ENCODE results near the gene CLDND1.
A peak's percentile ranks its signal among the peaks of the same experiment; 100 is the strongest.

Gene CLDND1

GRCh38 chr3:98551754-98552153 is 29.1 kb upstream of the CLDND1 start:
- no peak for DNase-seq (ENCODE audit: low spot score)

DNA sequence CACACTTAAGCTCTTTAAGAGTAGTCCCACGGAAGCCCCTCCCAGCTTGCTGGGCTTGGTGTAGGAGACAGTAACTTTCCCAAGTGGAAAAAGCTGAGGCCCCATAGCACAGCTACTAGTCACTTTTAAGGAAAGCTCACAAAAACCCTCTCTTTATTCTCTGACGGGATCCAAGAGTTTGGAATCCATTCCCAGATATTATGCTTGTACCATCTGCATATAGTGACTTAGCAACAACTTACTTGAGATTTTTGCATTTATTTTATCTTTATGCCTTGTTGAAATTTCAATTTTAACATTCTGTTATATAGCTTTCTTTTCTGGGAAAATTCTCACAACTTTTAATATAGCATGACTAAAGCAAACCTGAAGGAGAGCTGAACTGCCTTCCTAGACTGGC is 28.5 kb upstream of the CLDND1 start:
- DNase-seq (ENCODE audit: low spot score): no peak

GRCh38 chr3:98550833-98551232 is 28.1 kb upstream of the CLDND1 start:
- DNase-seq (ENCODE audit: low spot score): no peak

GRCh38 chr3:98548544-98548943 is 25.8 kb upstream of the CLDND1 start:
- no peak for DNase-seq (ENCODE audit: low spot score)

DNA sequence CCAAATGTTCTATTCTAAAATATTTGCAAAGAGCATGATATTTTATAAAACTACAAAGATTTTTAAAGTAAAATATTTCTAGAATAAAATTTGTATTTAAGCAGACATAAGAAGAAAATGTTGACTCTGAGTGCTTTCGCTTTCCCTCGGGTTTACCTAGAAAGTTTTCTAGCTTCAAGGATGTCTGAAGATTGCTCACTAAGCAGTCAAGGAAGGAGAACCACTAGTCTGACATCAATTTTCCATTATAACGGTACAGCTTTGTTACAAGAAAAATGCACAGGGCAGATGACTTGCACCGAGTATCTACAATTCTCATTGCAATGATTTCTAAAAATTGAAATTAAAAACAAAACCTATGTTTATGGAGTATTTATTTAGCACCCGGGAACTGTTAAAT is 23.2 kb upstream of the CLDND1 start:
- no peak for DNase-seq (ENCODE audit: low spot score)

DNA sequence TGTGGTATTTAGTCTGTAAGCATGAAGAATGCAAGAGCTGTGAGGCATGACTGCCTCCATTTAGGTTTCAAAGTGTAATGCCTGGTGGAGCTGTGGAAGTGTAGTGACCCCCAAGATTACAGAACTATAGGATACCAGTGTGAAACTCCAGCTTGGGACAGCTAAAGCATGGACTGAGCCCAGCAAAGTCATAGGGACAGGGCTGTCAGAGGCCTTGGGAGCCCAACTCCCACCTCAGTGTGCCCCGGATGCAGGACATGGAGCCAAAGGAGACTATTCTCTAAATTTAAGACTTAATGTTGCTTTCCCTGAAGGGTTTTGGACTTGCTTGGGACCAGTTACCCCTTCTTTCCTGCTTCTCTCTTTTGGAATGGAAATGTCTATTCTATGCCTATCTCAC is 19.9 kb upstream of the CLDND1 start:
- DNase-seq (ENCODE audit: low spot score): no peak

GRCh38 chr3:98541695-98542094 is 19.0 kb upstream of the CLDND1 start:
- no peak for DNase-seq (ENCODE audit: low spot score)

DNA sequence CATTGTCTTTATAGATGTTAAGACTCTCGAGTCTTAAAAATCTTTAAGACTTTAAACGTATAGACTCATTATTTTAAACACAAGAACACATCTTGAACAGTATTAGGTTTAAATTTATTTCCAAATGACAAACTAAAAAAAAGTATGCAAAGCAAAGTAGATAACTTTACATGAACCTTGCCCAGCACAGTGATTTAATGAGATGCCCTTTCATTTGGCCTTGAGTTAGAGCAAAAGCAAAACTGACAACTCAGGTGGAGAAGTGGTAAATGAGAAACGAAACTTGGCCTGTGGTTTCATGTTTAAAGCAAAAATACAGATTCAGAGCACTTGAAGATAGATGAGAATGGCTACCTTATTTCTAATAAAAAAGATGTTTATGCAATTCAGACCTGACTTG is 17.6 kb upstream of the CLDND1 start:
- no peak for DNase-seq (ENCODE audit: low spot score)

DNA sequence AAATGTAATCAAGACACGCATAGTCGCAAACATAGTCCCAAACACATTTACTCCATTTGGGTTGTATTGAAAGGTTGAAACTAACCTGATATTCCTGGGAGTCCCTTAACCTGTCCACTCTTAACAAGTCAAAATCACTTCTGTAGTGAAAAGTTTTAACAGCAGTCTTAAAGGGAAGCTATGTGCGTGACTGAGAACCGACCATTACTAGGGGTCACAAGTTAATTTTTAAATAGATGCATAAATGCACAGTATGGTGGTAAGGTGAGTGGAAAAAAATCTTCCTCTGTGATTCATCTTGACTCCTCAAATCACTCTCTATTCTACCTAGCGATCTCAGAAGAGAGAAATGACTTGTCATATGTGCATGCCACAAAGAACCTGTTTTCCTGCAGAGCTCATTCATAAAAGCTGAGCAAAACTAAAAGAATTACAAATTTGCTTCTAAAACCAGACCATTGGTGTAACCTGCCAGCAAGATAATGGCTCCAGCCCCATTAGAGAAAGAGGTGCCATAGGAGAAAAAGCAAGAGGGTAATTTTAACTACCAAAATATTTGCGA is 13.8 kb upstream of the CLDND1 start:
- no peak for DNase-seq (ENCODE audit: low spot score)

DNA sequence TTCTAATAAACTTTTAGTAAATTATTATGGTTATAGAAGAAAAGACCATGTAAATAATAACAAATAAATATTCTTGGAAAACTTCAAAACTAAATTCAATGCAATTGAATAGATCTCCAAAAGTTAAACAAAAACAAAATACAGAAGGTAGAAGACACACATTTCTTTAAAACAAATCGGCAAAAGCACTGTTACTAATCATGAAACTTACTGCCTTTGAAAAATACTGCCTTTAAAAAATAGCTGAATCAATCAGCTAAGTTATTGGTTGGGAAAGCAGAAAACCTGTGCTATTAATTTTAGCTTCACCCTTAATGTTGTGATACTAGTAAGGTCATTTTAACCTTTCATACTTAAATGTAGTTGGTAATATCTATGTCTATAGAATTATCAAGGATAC is 12.0 kb upstream of the CLDND1 start:
- no peak for DNase-seq (ENCODE audit: low spot score)

DNA sequence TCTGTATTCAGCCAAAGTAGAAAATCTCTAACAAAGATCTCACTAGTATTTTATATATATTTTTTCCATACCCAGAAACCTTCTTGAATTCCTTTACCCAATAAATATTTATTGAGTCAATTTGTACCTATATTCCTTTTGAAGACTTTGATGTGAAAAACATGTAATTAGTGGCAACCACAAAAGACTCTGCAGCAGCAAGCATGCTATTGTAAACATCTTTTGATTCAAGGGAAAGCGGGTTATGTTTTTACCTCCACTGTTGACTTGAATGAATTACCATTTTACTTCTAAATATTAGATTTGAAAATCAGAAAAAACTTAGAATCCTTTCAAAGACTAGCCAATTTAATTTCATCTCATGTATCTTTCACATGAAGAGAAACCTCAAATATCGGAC is 11.5 kb upstream of the CLDND1 start:
- no peak for DNase-seq (ENCODE audit: low spot score)

DNA sequence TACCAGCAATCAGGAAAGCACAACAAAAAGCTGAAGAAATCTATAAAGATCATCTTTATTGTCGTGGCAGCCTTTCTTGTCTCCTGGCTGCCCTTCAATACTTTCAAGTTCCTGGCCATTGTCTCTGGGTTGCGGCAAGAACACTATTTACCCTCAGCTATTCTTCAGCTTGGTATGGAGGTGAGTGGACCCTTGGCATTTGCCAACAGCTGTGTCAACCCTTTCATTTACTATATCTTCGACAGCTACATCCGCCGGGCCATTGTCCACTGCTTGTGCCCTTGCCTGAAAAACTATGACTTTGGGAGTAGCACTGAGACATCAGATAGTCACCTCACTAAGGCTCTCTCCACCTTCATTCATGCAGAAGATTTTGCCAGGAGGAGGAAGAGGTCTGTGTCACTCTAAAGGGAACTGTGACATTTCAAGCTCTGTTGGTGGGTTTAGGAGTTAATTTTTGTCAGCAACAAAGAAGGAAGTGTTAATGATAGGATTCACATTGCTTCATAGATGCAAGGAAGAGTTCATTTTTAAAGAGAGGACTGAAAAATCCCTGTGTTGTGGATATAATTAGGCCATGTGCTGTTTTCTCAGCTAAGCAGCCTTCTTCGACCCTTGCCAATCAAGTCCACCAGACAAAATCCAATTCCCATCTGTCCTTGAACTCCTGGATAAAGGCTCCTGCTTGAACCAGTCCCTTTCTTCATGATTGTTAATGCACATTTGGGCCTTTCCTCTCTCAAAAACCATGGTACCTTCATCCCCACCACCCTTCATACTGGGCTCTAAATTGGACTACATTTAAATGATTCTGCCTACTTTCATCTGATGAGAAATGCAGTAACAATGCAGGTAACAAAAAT is 10.2 kb upstream of the CLDND1 start:
- no peak for DNase-seq (ENCODE audit: low spot score)

DNA sequence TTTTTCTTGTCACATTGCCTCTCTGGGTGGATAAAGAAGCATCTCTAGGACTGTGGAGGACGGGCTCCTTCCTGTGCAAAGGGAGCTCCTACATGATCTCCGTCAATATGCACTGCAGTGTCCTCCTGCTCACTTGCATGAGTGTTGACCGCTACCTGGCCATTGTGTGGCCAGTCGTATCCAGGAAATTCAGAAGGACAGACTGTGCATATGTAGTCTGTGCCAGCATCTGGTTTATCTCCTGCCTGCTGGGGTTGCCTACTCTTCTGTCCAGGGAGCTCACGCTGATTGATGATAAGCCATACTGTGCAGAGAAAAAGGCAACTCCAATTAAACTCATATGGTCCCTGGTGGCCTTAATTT is 9.6 kb upstream of the CLDND1 start:
- DNase-seq (ENCODE audit: low spot score): no peak

DNA sequence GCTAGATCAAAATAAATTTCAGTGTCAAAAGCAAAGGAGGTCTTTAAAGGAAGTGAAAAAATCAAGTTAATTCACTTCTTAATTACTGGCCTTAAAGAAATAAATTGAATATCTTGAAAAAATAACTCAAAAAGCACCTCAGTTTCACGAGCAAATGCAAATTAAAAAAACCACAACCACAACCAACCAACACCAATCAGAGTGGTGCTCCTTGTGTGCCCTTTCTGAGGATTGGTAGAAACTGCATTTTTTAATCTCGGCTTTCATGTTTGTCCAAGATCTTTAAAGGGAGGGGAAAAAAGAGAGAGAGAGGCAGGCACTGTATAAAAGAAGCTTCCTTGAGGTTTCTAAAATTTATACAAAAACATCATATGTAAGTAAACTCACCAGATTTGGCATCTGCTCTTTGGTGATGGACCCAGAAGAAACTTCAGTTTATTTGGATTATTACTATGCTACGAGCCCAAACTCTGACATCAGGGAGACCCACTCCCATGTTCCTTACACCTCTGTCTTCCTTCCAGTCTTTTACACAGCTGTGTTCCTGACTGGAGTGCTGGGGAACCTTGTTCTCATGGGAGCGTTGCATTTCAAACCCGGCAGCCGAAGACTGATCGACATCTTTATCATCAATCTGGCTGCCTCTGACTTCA is 9.0 kb upstream of the CLDND1 start, which contains the start of gene GPR15:
TSS of gene GPR15 (plus strand) at position 357 of the 653 bp plus-strand sequence. CDS start at position 413, 56 bp downstream.
- no peak for DNase-seq (ENCODE audit: low spot score)

- DNase-seq (ENCODE audit: low spot score): no peak
These were observed 8.0 kb upstream of the CLDND1 start for GRCh38 chr3:98530676-98531075.

DNA sequence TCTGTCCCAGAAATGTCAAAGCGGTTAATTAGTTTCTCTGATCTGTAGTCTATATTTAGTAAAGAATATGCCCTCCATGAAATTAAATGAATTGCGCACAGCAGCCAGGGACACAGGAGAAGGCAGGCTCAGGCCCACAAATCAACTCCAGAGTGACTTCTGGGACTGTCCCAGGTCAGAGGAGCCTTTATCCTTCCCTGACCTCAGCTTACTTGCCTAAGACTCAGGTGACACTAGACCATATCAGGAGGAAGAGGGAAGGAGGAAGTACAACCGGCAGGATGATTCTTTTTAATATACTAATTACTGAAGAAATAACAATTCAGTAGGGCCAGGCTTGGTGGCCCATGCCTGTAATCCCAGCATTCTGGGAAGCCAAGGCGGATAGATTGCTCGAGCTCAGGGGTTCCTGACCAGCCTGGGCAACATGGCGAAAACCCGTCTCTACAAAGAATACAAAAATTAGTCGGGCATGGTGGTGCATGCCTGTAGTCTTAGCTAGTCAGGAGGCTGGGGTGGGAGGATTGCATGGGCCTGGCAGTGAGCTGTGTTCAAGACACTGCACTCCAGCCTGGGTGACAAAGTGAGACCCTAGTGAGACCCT is 7.3 kb upstream of the CLDND1 start:
- DNase-seq (ENCODE audit: low spot score): no peak

GRCh38 chr3:98528474-98529346 is 6.0 kb upstream of the CLDND1 start:
- no peak for DNase-seq (ENCODE audit: low spot score)

DNA sequence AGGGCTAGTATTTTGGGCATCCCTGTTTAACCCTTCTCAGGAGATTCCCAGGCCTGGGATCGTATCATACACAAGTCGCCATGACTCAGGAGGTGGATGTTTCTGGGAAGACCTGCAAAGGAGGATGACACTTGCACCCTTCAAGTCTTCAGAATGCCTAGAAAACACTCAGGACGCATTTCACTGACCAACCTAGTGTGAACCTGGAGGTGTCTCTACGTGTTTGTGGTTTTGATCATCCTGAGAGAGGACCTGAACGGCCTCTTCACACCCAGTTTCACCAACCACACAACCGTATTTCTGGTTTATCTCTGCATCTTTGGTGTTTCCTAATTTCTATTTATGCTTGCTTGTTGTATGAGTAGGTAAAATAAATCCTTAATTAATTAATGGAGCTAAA is 2.8 kb upstream of the CLDND1 start:
- no peak for DNase-seq (ENCODE audit: low spot score)

- DNase-seq (ENCODE audit: low spot score): peak; percentile 60
These were observed 682 bp downstream of the CLDND1 start for GRCh38 chr3:98521897-98522543.

- no peak for DNase-seq (ENCODE audit: low spot score)
These were observed 3.4 kb downstream of the CLDND1 start for GRCh38 chr3:98519351-98519750.

GRCh38 chr3:98518816-98519215 is 3.9 kb downstream of the CLDND1 start:
- no peak for DNase-seq (ENCODE audit: low spot score)
